Skeletal muscle tissue (tissue), 4 donors: ENCODE measurements around the gene FAM174C. TPM values are rescaled to one million over a fixed set of nuclear protein-coding genes. Genes with fewer than 3 reads are reported as not detected.

Source experiments
- H3K27ac ChIP-seq: one replicate; pipeline ENCODE4 v1.7.0; 2013; ENCODE audit warnings: mild to moderate bottlenecking, low read depth, low read length, inconsistent platforms
- H3K27me3 ChIP-seq, 3 donors: one replicate each; pipeline ENCODE4 v1.7.0; 2013; ENCODE audit warnings: low read length in 3 of 3; ENCODE audit not compliant: control insufficient read depth in 3 of 3, insufficient read depth in 3 of 3
- H3K36me3 ChIP-seq, 3 donors: one replicate each; pipeline ENCODE4 v1.7.0; 2013; ENCODE audit warnings: low read length in 3 of 3; ENCODE audit not compliant: control insufficient read depth in 3 of 3, insufficient read depth in 3 of 3
- H3K4me1 ChIP-seq, 3 donors: one replicate each; pipeline ENCODE4 v1.7.0; 2013; ENCODE audit warnings: low read length in 3 of 3, mild to moderate bottlenecking in 3 of 3; ENCODE audit not compliant: control insufficient read depth in 3 of 3, insufficient read depth in 3 of 3
- H3K4me3 ChIP-seq, 3 donors: one replicate each; pipeline ENCODE4 v1.7.0; 2013; ENCODE audit warnings: low read length in 3 of 3
- H3K9ac ChIP-seq, 3 donors: one replicate each; pipeline ENCODE4 v1.7.0; 2013; ENCODE audit warnings: low read length in 3 of 3, mild to moderate bottlenecking in 3 of 3, moderate library complexity in 2 of 3, low read depth in 1 of 3
- H3K9me3 ChIP-seq, 3 donors: one replicate each; pipeline ENCODE4 v1.7.0; 2013; ENCODE audit warnings: low read length in 3 of 3; ENCODE audit not compliant: control insufficient read depth in 3 of 3
- total RNA-seq: library from RNA; depleted of rRNA; stranded (reverse); fragments of >200 nt; gene quantifications from one replicate; pipeline ENCODE4 v1.2.3, GENCODE V29; 2014
- donor health status: Osteomylitis.

FAM174C gene
- total RNA-seq, 1 donor from 2014 or later: 9.4 TPM

- peak overlapping the region; percentile 91 to 95 (median 91) for H3K4me3 ChIP-seq
- peak overlapping the region; percentile 93 for H3K27ac ChIP-seq
- peaks cover 76 to 83% (median 78%) of the 10 kb centered on the region in 3 donors for H3K4me1 ChIP-seq
- peaks cover 41 to 45% (median 42%) of the 10 kb centered on the region in 3 donors for H3K36me3 ChIP-seq
- H3K9me3 ChIP-seq: no peaks in the 10 kb centered on the region
- H3K27me3 ChIP-seq: no peaks in the 10 kb centered on the region
- H3K9ac ChIP-seq: peak overlapping the region in 2 of 3 donors; percentile 38 to 98
These were observed 2.7 kb upstream of the FAM174C start for GRCh38 chr19:1272423-1273262.

GRCh38 chr19:1273263-1274041, 1.9 kb upstream of the FAM174C start:
- Histone ChIP-seq H3K36me3 (peaks cover 41 to 45% (median 42%) of the 10 kb centered on the region in 3 donors), H3K27ac (peak overlapping the region; percentile 93), H3K4me1 (peaks cover 69 to 75% (median 70%) of the 10 kb centered on the region in 3 donors), H3K9me3 (no peaks in the 10 kb centered on the region), H3K9ac (peak overlapping the region in 2 of 3 donors; percentile 43 to 98), H3K27me3 (no peaks in the 10 kb centered on the region), H3K4me3 (peak overlapping the region; percentile 16 to 43 (median 35))

GRCh38 chr19:1274081-1274851, 1.1 kb upstream of the FAM174C start:
- peak overlapping the region in 2 of 3 donors; percentile 91 to 92 for H3K4me3 ChIP-seq

GRCh38 chr19:1274852-1275259, 474 bp upstream of the FAM174C start:
- Histone ChIP-seq H3K9me3 (no peaks in the 10 kb centered on the region), H3K4me1 (peaks cover 62 to 73% (median 63%) of the 10 kb centered on the region in 3 donors), H3K27ac (peak overlapping the region; percentile 93), H3K36me3 (peaks cover 50 to 54% (median 50%) of the 10 kb centered on the region in 3 donors), H3K9ac (peak overlapping the region; percentile 70 to 98 (median 71)), H3K4me3 (peak overlapping the region in 2 of 3 donors; percentile 91 to 92), H3K27me3 (no peaks in the 10 kb centered on the region)

More at GRCh38 chr19:1274081-1274851, 1.1 kb upstream of the FAM174C start:
- Histone ChIP-seq H3K4me1 (peaks cover 64 to 71% (median 66%) of the 10 kb centered on the region in 3 donors), H3K27ac (peak overlapping the region; percentile 93), H3K27me3 (no peaks in the 10 kb centered on the region), H3K9ac (peak overlapping the region in 2 of 3 donors; percentile 71 to 98), H3K36me3 (peaks cover 47 to 51% (median 49%) of the 10 kb centered on the region in 3 donors), H3K9me3 (no peaks in the 10 kb centered on the region)

- Histone ChIP-seq H3K27me3 (no peaks in the 10 kb centered on the region), H3K4me1 (peaks cover 50 to 62% (median 53%) of the 10 kb centered on the region in 3 donors), H3K4me3 (peak overlapping the region; percentile 72 to 92 (median 91)), H3K9me3 (no peaks in the 10 kb centered on the region), H3K9ac (peak overlapping the region; percentile 72 to 98 (median 83)), H3K36me3 (peaks cover 45 to 51% (median 45%) of the 10 kb centered on the region in 3 donors), H3K27ac (peak overlapping the region; percentile 93)
These were observed 772 bp downstream of the FAM174C start for GRCh38 chr19:1275976-1276627.

- peak overlapping the region in 1 of 3 donors; percentile 92 for H3K4me3 ChIP-seq
- peak overlapping the region; percentile 93 for H3K27ac ChIP-seq
- H3K4me1 ChIP-seq: peaks cover 45 to 57% (median 47%) of the 10 kb centered on the region in 3 donors
- peak overlapping the region; percentile 72 to 98 (median 83) for H3K9ac ChIP-seq
- H3K27me3 ChIP-seq: no peaks in the 10 kb centered on the region
- no peaks in the 10 kb centered on the region for H3K9me3 ChIP-seq
- peaks cover 39 to 46% (median 40%) of the 10 kb centered on the region in 3 donors for H3K36me3 ChIP-seq
These were observed 1.3 kb downstream of the FAM174C start for GRCh38 chr19:1276628-1277022.

- no peak overlapping the region for H3K4me3 ChIP-seq
These were observed 1.7 kb downstream of the FAM174C start for GRCh38 chr19:1277061-1277460.

GRCh38 chr19:1278074-1278473, 2.7 kb downstream of the FAM174C start:
- Histone ChIP-seq H3K36me3 (peaks cover 26 to 33% (median 28%) of the 10 kb centered on the region in 3 donors), H3K27me3 (peaks cover under 1% of the 10 kb centered on the region in 3 donors), H3K27ac (no peak overlapping the region), H3K4me3 (no peak overlapping the region), H3K9me3 (no peaks in the 10 kb centered on the region), H3K4me1 (peaks cover 30 to 43% (median 33%) of the 10 kb centered on the region in 3 donors), H3K9ac (no peak overlapping the region)

More at GRCh38 chr19:1277061-1277460, 1.7 kb downstream of the FAM174C start:
- Histone ChIP-seq H3K36me3 (peaks cover 35 to 41% (median 36%) of the 10 kb centered on the region in 3 donors), H3K9me3 (no peaks in the 10 kb centered on the region), H3K27me3 (no peaks in the 10 kb centered on the region), H3K4me1 (peaks cover 40 to 53% (median 43%) of the 10 kb centered on the region in 3 donors), H3K27ac (no peak overlapping the region), H3K9ac (no peak overlapping the region)
